KMS-11 (cell line): ENCODE results near the gene NTM.

Source experiments
- H2AFZ ChIP-seq: fragments of 200-600 bp; sonication (generic); 2 replicates; pipeline ENCODE4 v1.6.1; 2016; ENCODE audit warnings: antibody characterized with exemption, mixed run types, low read depth
- H3K27ac ChIP-seq: fragments of 200-600 bp; sonication (generic); 2 replicates; pipeline ENCODE4 v1.6.1; 2016; ENCODE audit warnings: mild to moderate bottlenecking, mixed run types
- H3K27me3 ChIP-seq: fragments of 200-600 bp; sonication (generic); 2 replicates; pipeline ENCODE4 v1.6.1; 2017; ENCODE audit warnings: mild to moderate bottlenecking, low read depth, mixed run types, moderate library complexity; ENCODE audit not compliant: insufficient read depth
- H3K36me3 ChIP-seq: fragments of 200-600 bp; sonication (generic); 2 replicates; pipeline ENCODE4 v1.6.1; 2017; ENCODE audit warnings: mild to moderate bottlenecking, mixed run types; ENCODE audit not compliant: insufficient read depth
- H3K4me1 ChIP-seq: fragments of 200-600 bp; sonication (generic); 2 replicates; pipeline ENCODE4 v1.6.1; 2016; ENCODE audit warnings: mild to moderate bottlenecking, low read depth, mixed run types; ENCODE audit not compliant: poor library complexity, severe bottlenecking
- H3K4me2 ChIP-seq: fragments of 200-600 bp; sonication (generic); 2 replicates; pipeline ENCODE4 v1.7.0; 2016; ENCODE audit warnings: mild to moderate bottlenecking, mixed run types
- H3K4me3 ChIP-seq: fragments of 200-600 bp; sonication (generic); IDR thresholded peaks from 2 replicates; pipeline ENCODE4 v1.6.1; 2017; ENCODE audit warnings: low read depth, low read length, mixed read lengths; ENCODE audit not compliant: insufficient read depth
- H3K79me2 ChIP-seq: fragments of 200-600 bp; sonication (generic); 2 replicates; pipeline ENCODE4 v1.6.1; 2016; ENCODE audit warnings: low read depth, mixed run types; ENCODE audit not compliant: insufficient read depth
- H3K9ac ChIP-seq: fragments of 200-600 bp; sonication (generic); 2 replicates; pipeline ENCODE4 v1.6.1; 2016; ENCODE audit warnings: mild to moderate bottlenecking, mixed run types
- H4K20me1 ChIP-seq: fragments of 200-600 bp; sonication (generic); 2 replicates; pipeline ENCODE4 v1.6.1; 2016; ENCODE audit warnings: mild to moderate bottlenecking, mixed run types; ENCODE audit not compliant: insufficient read depth
- CTCF ChIP-seq: fragments of 200-600 bp; sonication (generic); conservative IDR thresholded peaks from 2 replicates; pipeline ENCODE4 v1.6.1; 2017; ENCODE audit warnings: low read depth, mild to moderate bottlenecking, antibody characterized with exemption, low read length, moderate library complexity, mixed read lengths

NTM gene

GRCh38 chr11:131633921-131634715, 263.7 kb downstream of the NTM start:
- Histone ChIP-seq H3K4me3 (no peak overlapping the region), H2AFZ (no peak overlapping the region), H3K27me3 (no peaks in the 10 kb centered on the region), H3K4me2 (no peak overlapping the region), H3K36me3 (no peaks in the 10 kb centered on the region), H3K9ac (no peak overlapping the region), H3K27ac (no peak overlapping the region), H4K20me1 (no peaks in the 10 kb centered on the region), H3K4me1 (peaks cover 1% of the 10 kb centered on the region), H3K79me2 (no peaks in the 10 kb centered on the region)
- TF ChIP-seq CTCF, result no peak

- Histone ChIP-seq H3K36me3 (no peaks in the 10 kb centered on the region), H3K9ac (no peak overlapping the region), H3K4me3 (no peak overlapping the region), H4K20me1 (no peaks in the 10 kb centered on the region), H3K27me3 (no peaks in the 10 kb centered on the region), H3K79me2 (no peaks in the 10 kb centered on the region), H3K27ac (no peak overlapping the region), H2AFZ (no peak overlapping the region), H3K4me1 (peaks cover 3% of the 10 kb centered on the region), H3K4me2 (no peak overlapping the region)
- no peak for TF ChIP-seq CTCF
Measured at GRCh38 chr11:131637469-131638175, 267.2 kb downstream of the NTM start.

- Histone ChIP-seq H4K20me1 (no peaks in the 10 kb centered on the region), H2AFZ (no peak overlapping the region)
- no peak for TF ChIP-seq CTCF
Measured at GRCh38 chr11:131638889-131639288, 268.5 kb downstream of the NTM start.

GRCh38 chr11:131640320-131640719, 269.9 kb downstream of the NTM start:
- peaks cover 3% of the 10 kb centered on the region for H3K4me1 ChIP-seq
- no peaks in the 10 kb centered on the region for H3K27me3 ChIP-seq
- H3K4me3 ChIP-seq, result no peak overlapping the region
- no peaks in the 10 kb centered on the region for H4K20me1 ChIP-seq
- no peak for TF ChIP-seq CTCF
- H3K4me2 ChIP-seq, result no peak overlapping the region
- H3K36me3 ChIP-seq, result no peaks in the 10 kb centered on the region
- no peak overlapping the region for H3K9ac ChIP-seq
- H3K27ac ChIP-seq, result no peak overlapping the region
- no peak overlapping the region for H2AFZ ChIP-seq
- no peaks in the 10 kb centered on the region for H3K79me2 ChIP-seq

More at GRCh38 chr11:131638889-131639288, 268.5 kb downstream of the NTM start:
- no peak overlapping the region for H3K4me3 ChIP-seq
- no peaks in the 10 kb centered on the region for H3K36me3 ChIP-seq
- H3K79me2 ChIP-seq, result no peaks in the 10 kb centered on the region
- H3K4me1 ChIP-seq, result peaks cover 3% of the 10 kb centered on the region
- no peak overlapping the region for H3K4me2 ChIP-seq
- no peak overlapping the region for H3K9ac ChIP-seq
- H3K27ac ChIP-seq, result no peak overlapping the region
- no peaks in the 10 kb centered on the region for H3K27me3 ChIP-seq
